A549 (cell line): ENCODE data around the gene SRRT. TPM values are rescaled to one million over a fixed set of nuclear protein-coding genes. Genes with fewer than 3 reads are reported as not detected.

Source experiments
- ATAC-seq, 2 experiments: fragments of 200-7000 bp in 1 of 2; fragments of >200 bp in 1 of 2; cut with Nextera tagmentation in 1 of 2; cut with Tn5 transposase in 1 of 2; 3 replicates each; pipeline versions ENCODE4 v1.8.0 to v1.9.1; 2018 to 2020; ENCODE audit warnings: mild to moderate bottlenecking in 1 of 2, moderate library complexity in 1 of 2
- CTCF ChIA-PET: fragments of 300-600 bp; sonication (Branson Sonifier 250); formaldehyde crosslinking; extraction: SDS; loops from one replicate; lab custom pipeline; 2021; ENCODE audit warnings: antibody characterized with exemption, inconsistent platforms; lab: Yijun Ruan, JAX
- POLR2A ChIA-PET: fragments of 350-600 bp; formaldehyde crosslinking; extraction: SDS; loops from one replicate; lab custom pipeline; 2021; ENCODE audit warnings: antibody characterized with exemption, inconsistent platforms; lab: Yijun Ruan, JAX
- DNase-seq, 2 experiments: peaks; one replicate each; pipeline versions ENCODE4 v3.0.0 to v3.0.0-alpha.2; 2011 to 2016; ENCODE audit warnings: low read depth in 1 of 2, low spot score in 1 of 2
- FAIRE-seq: peaks from 2 replicates; lab custom pipeline; 2011; peaks lifted over from hg19 to GRCh38; lab: Jason Lieb, UNC
- H3K27ac ChIP-seq, 2 experiments: fragments of >200 bp; sonication (Bioruptor Twin); formaldehyde crosslinking; 3 replicates each; pipeline ENCODE4 v1.5.1; 2016 to 2017
- H3K4me1 ChIP-seq: fragments of >200 bp; sonication (Bioruptor Twin); formaldehyde crosslinking; 3 replicates; pipeline ENCODE4 v1.6.1; 2016
- H3K4me2 ChIP-seq: fragments of >200 bp; sonication (Bioruptor Twin); formaldehyde crosslinking; 3 replicates; pipeline ENCODE4 v1.6.1; 2016
- H3K4me3 ChIP-seq: fragments of >200 bp; sonication (Bioruptor Twin); formaldehyde crosslinking; 3 replicates; pipeline ENCODE4 v1.5.1; 2016
- H3K9me3 ChIP-seq: fragments of >200 bp; sonication (Bioruptor Twin); formaldehyde crosslinking; 3 replicates; pipeline ENCODE4 v1.6.1; 2016
- BCL3 ChIP-seq: fragments of >200 bp; sonication (Bioruptor Twin); formaldehyde crosslinking; IDR thresholded peaks from 3 replicates; pipeline ENCODE4 v1.6.1; 2016
- EHMT2 ChIP-seq: fragments of 200-600 bp; sonication (generic); IDR thresholded peaks from 2 replicates; pipeline ENCODE4 v1.6.1; 2016; ENCODE audit warnings: antibody characterized with exemption, low read depth, mild to moderate bottlenecking, moderate library complexity
- EP300 ChIP-seq, 2 experiments: fragments of >200 bp; sonication (Bioruptor Twin); formaldehyde crosslinking; IDR thresholded peaks; 2 replicates in 1 of 2; 3 replicates in 1 of 2; pipeline ENCODE4 v1.6.1; 2016 to 2017
- FOXS1 ChIP-seq: fragments of 250-450 bp; sonication (Bioruptor Pico); IDR thresholded peaks from 2 replicates; pipeline ENCODE4 v1.5.0; 2020; ENCODE audit warnings: mild to moderate bottlenecking, moderate library complexity
- HES2 ChIP-seq: fragments of >200 bp; sonication (Bioruptor Twin); formaldehyde crosslinking; IDR thresholded peaks from 2 replicates; pipeline ENCODE4 v1.6.1; 2016
- HOXA7 ChIP-seq: fragments of 250-450 bp; sonication (Bioruptor Pico); IDR thresholded peaks from 2 replicates; pipeline ENCODE4 v1.5.0; 2020; ENCODE audit warnings: mild to moderate bottlenecking, moderate library complexity
- HOXB5 ChIP-seq: fragments of 250-450 bp; sonication (Bioruptor Pico); IDR thresholded peaks from 2 replicates; pipeline ENCODE4 v1.5.0; 2020; ENCODE audit warnings: mild to moderate bottlenecking, moderate library complexity
- JUN ChIP-seq, 2 experiments: fragments of >200 bp; sonication (Bioruptor Twin); formaldehyde crosslinking; IDR thresholded peaks; 2 replicates in 1 of 2; 3 replicates in 1 of 2; pipeline ENCODE4 v1.6.1; 2016 to 2017
- MAFK ChIP-seq: fragments of 450-650 bp; IDR thresholded peaks from 2 replicates; pipeline ENCODE4 v1.6.1; 2014; ENCODE audit not compliant: partially characterized antibody
- MAZ ChIP-seq: fragments of 150-350 bp; IDR thresholded peaks from 2 replicates; pipeline ENCODE4 v1.6.1; 2014; ENCODE audit warnings: antibody characterized with exemption, low read depth, low read length, borderline replicate concordance
- MYC ChIP-seq: IDR thresholded peaks from 2 replicates; pipeline ENCODE4 v1.6.1; 2012; ENCODE audit warnings: mild to moderate bottlenecking, inconsistent platforms, low read length, improper control_type of control experiment, borderline replicate concordance
- NPAS2 ChIP-seq: fragments of 250-450 bp; sonication (Bioruptor Pico); IDR thresholded peaks from 2 replicates; pipeline ENCODE4 v1.8.0; 2022; ENCODE audit warnings: mild to moderate bottlenecking, moderate library complexity, borderline replicate concordance
- PBX3 ChIP-seq: IDR thresholded peaks from 2 replicates; pipeline ENCODE4 v1.6.1; 2012
- RARB ChIP-seq: fragments of 250-450 bp; sonication (Bioruptor Pico); IDR thresholded peaks from 2 replicates; pipeline ENCODE4 v1.8.0; 2021; ENCODE audit warnings: mild to moderate bottlenecking, moderate library complexity
- REST ChIP-seq: fragments of 200-600 bp; sonication (generic); IDR thresholded peaks from 2 replicates; pipeline ENCODE4 v1.6.1; 2016; ENCODE audit warnings: antibody characterized with exemption, mild to moderate bottlenecking, moderate library complexity
- RNF2 ChIP-seq: fragments of 200-600 bp; sonication (generic); IDR thresholded peaks from 2 replicates; pipeline ENCODE4 v1.6.1; 2016; ENCODE audit warnings: low read depth, mild to moderate bottlenecking, antibody characterized with exemption, moderate library complexity, borderline replicate concordance
- SREBF2 ChIP-seq: fragments of 450-650 bp; IDR thresholded peaks from 2 replicates; pipeline ENCODE4 v1.6.1; 2014; ENCODE audit warnings: mild to moderate bottlenecking, moderate library complexity
- TP53 ChIP-seq: fragments of 250-450 bp; sonication (Bioruptor Pico); IDR thresholded peaks from 2 replicates; pipeline ENCODE4 v1.5.0; 2021; ENCODE audit warnings: mild to moderate bottlenecking, moderate library complexity
- USF2 ChIP-seq: fragments of 450-650 bp; IDR thresholded peaks from 2 replicates; pipeline ENCODE4 v1.6.1; 2014; ENCODE audit warnings: antibody characterized with exemption
- ZNF302 ChIP-seq: fragments of 250-450 bp; sonication (Bioruptor Pico); IDR thresholded peaks from 2 replicates; pipeline ENCODE4 v1.9.0; 2021; ENCODE audit warnings: inconsistent platforms, mild to moderate bottlenecking, moderate library complexity
- ZSCAN20 ChIP-seq: fragments of 250-450 bp; sonication (Bioruptor Pico); IDR thresholded peaks from 2 replicates; pipeline ENCODE4 v1.8.0; 2022; ENCODE audit warnings: mild to moderate bottlenecking, moderate library complexity
- WGBS: methylation state at CpG from one replicate; pipeline ENCODE4 v1.1.6; 2017; ENCODE audit errors: missing lambda C conversion rate; 5-methylcytosine and 5-hydroxymethylcytosine counted together
- polyA plus RNA-seq, 4 experiments: library from polyadenylated mRNA; depleted of rRNA in 3 of 4; stranded (reverse); fragments of >200 nt; fragmentation: RNase III in 1 of 4; extraction: RNeasy Plus Mini Kit Qiagen cat#74134 plus additional on column Dnase treatment in 1 of 4; gene quantifications; 2 replicates in 3 of 4; 3 replicates in 1 of 4; pipeline ENCODE4 v1.2.3, GENCODE V29; 2011 to 2017

SRRT gene
- polyA plus RNA-seq, 2 of the 4 experiments (the other 2 are of a cell fraction): 49.9 to 194 TPM

DNA sequence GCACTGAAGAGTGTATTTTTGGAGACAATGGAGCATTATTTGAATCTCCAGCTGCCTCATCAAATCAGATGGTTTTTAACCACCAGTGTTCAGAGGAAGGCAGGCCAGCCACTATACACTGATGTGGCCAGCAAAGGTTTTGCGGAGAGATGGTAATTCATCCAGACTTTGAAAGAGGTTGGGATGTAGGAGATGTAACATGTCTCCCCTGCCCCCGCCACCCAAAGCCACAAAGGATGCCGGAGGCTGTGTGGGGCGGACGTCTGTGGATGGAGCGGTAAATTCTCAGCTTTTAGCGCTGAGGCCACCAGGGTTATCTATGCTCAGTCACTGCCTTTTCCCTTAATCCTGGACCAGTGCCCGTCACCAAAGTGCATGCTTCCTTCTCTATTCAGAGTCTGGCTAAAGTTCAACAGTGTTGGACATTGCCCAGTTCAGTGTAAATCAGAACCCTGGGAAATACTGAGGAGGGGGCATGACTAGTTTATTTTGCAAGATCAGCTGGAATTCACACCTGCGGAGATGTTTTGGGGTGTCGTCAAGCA is 11.4 kb upstream of the SRRT start:
- peak; percentile 68 for TF ChIP-seq MAFK
- no peak for TF ChIP-seq BCL3
- DNase-seq: no peak
- Histone ChIP-seq H3K27ac (no peak overlapping the region), H3K9me3 (no peaks in the 10 kb centered on the region), H3K4me3 (no peak overlapping the region), H3K4me2 (no peak overlapping the region), H3K4me1 (peaks cover 18% of the 10 kb centered on the region)
- no peak for ATAC-seq
- FAIRE-seq: no peak
- WGBS: 91% methylated on average over 10 of the region's 10 CpGs
- CTCF ChIA-PET: interaction anchor here (0.7 to 5.3 kb wide), 4 partner anchors 12 to 54 kb away, joined by 3 to 44 read pairs (median 5); partner anchors contain the start of gene SLC12A9
- POLR2A ChIA-PET: interaction anchor here (1.2 kb wide), 1 partner anchor 12 kb away, joined by 5 read pairs; the partner anchor contains the start of gene SRRT

DNA sequence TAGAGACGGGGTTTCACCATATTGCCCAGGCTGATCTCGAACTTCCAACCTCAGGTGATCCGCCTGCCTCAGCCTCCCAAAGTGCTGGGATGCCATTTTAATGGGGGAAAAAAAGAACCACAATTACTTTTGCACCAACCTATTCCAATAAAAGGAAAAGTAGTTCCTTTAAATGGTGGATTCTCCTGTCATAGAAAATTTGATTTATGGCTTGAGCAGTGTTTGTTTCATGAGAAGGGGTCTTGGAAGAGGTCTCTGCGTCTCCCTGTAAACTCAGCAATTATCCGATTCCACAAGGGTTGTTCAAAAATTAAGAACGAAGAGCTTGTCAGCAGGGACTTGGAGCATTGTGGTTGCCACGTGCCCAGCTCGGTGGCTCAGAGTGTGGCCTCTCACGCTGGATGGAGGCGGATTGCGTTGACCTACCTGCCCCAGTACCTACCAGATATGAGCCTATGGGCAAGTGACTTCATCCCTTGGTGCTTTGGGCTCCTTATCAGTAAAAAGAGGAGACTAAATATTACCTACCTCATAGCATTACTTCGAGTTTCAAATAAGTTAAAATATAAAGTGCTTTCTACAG is 10.5 kb upstream of the SRRT start:
- FAIRE-seq (no peak), DNase-seq (no peak), ATAC-seq (no peak)
- Histone ChIP-seq H3K4me3 (no peak overlapping the region), H3K27ac (no peak overlapping the region), H3K4me1 (peaks cover 22% of the 10 kb centered on the region), H3K9me3 (no peaks in the 10 kb centered on the region), H3K4me2 (no peak overlapping the region)
- CTCF ChIA-PET: interaction anchor here (0.6 to 5.3 kb wide), 4 partner anchors 12 to 319 kb away, joined by 3 to 44 read pairs (median 6); partner anchors contain the start of gene SLC12A9
- TF ChIP-seq REST (no peak), PBX3 (no peak), HES2 (no peak), EHMT2 (no peak), HOXA7 (CRISPR knock-in tag) (no peak), MAZ (no peak), ZNF302 (CRISPR knock-in tag) (no peak), RARB (CRISPR knock-in tag) (no peak), RNF2 (no peak), ZSCAN20 (CRISPR knock-in tag) (no peak), JUN (IDR thresholded peaks at IDR 0.05) (no peak), SREBF2 (no peak), NPAS2 (no peak), HOXB5 (no peak), MYC (no peak), FOXS1 (CRISPR knock-in tag) (no peak), USF2 (no peak), TP53 (CRISPR knock-in tag) (no peak), EP300 (IDR thresholded peaks at IDR 0.05) (no peak)
- POLR2A ChIA-PET: interaction anchor here (1.3 kb wide), 1 partner anchor 11 kb away, joined by 5 read pairs; the partner anchor contains the start of gene SRRT
- 89% methylated on average over 12 of the region's 12 CpGs for WGBS
